GM18502 (cell line): ENCODE data around the gene NUMA1.
A peak's percentile ranks its signal among the peaks of the same experiment; 100 is the strongest.

Experiments
- ATAC-seq: cut with Tn5 transposase; IDR thresholded peaks from one replicate; pipeline ENCODE4 v1.9.1; 2021; ENCODE audit warnings: mild to moderate bottlenecking; ENCODE audit not compliant: unreplicated experiment, poor library complexity

Gene NUMA1

DNA sequence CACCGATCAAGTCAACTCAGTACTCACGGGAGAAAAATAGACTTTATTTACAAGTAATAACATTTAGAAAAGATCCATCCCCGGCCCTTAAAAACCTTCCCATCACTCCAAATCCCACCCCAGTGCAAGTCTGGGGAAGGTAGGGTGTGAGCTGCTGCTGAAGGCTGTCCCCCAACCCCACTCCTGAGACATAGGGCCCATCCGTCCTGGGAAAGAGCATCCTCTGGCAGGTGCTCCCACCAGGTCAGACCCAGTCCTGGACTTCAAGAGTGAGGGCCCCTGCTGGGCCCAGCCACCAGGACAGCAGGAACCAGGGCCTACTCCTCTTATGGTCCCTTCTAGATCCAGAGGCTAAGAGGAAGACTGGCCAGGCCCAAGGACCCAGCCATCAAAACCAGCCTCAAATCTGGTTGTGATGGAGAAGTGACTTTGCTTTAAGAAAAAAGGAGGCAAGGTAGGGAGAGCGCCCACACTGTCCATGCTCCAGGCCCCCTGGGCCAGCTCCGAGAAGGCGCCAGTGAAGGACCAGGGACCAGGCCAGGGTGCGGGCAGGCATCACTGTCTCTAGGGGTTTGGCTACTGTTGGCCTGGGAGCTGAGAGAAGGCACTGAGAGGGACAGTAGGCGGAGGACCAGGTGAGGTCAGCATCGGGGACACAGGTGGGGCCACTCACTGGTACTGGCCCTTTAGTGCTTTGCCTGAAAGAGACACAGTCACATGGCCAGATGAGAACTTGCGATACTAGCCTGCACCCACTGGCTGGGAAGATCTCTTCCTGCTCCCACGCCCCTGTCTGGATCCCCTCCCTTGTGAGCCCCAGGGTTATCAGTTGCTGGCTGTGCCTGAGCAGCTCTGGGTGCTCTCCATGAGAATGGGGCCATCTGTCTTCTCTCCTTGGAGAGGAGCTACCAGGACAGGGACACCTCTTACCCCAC is 77.2 kb downstream of the NUMA1 start:
- no peak for ATAC-seq

DNA sequence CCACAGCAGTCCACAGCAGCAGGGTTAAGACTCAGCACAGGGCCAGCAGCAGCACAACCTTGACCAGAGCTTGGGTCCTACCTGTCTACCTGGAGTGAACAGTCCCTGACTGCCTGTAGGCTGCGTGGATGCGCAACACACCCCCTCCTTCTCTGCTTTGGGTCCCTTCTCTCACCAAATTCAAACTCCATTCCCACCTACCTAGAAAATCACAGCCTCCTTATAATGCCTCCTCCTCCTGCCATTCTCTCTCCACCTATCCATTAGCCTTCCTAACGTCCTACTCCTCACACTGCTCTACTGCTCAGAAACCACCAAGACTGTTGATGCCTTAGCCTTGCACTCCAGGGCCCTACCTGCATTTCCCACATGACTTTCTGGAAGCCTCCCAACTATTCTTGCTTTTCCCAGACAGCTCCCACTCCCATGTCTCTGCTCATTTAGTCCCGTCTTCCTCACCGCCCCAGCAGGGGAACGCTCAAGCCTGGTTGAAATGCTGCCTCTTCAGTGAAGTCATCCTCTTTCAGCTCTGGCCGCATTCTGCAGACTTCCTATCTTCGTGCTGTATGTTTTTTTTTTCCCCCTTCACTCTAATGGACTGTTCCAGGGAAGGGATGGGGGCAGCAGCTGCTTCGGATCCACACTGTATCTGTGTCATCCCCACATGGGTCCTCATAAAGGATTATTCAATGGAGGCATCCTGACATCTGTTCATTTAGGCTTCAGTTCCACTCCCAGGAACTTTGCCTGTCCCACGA is 78.3 kb downstream of the NUMA1 start:
- ATAC-seq: no peak

DNA sequence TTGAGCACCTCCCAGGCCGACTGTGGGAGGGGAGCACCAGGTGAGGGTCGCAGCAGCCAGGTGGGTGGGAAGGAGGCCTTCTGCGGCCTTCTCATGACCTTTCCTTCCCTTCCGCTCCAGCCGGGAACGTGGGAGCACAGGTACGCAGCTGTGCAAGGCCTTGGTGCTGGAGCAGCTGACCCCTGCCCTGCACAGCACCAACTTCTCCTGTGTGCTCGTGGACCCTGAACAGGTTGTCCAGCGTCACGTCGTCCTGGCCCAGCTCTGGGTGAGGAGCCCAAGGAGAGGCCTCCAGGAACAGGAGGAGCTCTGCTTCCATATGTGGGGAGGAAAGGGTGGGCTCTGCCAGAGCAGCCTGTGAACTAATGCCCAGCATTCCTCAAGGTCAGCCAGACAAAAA is 79.1 kb downstream of the NUMA1 start:
- ATAC-seq: no peak

DNA sequence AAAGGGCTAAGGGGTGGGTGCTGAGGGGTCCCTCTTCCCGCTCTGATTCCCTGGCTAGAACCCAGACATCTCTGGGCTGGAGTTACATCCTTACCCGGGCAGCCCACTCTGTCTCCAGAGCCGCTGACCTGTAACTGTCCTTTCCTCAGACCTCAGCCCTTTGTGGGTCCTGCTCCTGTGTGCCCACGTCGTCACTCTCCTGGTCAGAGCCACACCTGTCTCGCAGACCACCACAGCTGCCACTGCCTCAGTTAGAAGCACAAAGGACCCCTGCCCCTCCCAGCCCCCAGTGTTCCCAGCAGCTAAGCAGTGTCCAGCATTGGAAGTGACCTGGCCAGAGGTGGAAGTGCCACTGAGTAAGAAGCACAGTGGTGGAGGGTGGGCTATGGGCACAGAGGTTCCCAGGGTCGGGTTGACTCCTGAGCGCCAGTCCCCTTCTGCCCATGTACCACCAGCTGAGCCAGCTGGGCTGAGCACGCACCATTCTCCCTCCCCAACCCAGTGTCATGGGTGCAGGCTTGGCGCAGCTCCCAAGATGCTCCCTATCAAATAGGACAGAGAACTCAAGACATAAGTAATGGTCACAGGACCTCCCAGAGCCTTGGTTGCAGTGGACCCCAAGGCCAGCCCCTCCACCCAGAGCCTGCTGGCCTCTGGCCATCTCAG is 80.0 kb downstream of the NUMA1 start:
- ATAC-seq: no peak

DNA sequence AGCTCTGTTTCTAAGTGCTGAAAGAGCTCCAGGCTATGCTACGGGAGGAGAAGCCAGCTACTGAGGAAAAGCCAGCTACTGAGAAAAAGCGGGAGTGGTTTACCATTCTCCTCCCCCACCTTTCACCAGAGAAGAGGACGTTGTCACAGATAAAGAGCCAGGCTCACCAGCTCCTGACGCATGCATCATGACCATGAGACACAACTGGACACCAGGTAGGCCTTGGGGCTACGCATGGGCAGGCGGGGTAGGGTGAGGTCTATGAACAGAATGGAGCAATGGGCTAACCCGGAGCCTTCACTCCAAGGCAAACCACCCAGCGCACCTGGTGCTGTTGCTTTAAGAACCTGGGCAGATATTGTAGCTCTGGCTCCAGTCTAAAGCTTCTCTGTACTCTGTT is 80.5 kb downstream of the NUMA1 start:
- ATAC-seq: no peak

DNA sequence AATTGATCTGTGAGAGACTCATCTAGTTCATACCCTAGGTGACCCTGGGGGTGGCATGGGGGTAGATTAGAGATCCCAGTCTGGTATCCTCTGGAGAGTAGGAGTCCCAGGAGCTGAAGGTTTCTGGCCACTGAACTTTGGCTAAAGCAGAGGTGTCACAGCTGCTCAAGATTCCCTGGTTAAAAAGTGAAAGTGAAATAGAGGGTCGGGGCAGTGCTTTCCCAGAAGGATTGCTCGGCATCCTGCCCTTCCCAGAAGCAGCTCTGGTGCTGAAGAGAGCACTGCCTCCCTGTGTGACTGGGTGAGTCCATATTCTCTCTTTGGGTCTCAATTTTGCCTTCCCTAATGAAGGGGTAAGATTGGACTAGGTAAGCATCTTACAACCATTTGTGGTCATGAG is 81.0 kb downstream of the NUMA1 start:
- no peak for ATAC-seq

DNA sequence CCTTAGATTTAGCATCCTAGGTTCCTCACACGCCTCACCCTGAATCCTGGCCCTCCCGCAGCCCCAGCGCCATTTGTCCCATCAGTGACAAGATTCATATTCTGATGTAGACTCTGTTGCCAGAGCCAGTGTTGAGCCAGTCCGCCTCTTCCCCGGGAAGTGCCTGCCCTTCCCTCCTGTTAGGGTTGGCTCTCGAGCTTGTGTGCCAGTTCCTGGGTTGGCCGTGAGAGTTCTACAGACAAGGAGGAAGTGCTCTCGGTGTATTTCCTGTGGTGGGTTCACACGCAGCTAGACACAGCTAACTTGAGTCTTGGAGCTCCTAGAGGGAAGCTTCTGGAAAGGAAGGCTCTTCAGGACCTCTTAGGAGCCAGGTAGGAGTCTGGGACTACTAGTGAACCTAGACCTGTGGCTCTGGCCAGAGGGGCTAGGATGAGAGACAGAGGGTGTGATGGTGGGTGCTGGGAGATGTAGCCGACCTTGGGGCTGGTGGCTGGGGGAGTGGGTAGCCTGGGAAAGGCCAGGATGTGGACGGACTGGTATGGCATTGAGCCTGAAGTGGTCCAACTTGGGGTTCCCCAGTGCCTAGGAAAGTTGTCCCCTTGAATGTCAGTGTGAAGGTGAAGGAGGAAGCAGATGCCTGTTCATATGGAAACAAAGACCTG is 81.6 kb downstream of the NUMA1 start, which contains the start of gene IL18BP:
TSS of gene IL18BP (plus strand) at position 261 of the 662 bp plus-strand sequence. CDS start 1,076 bp downstream, outside the sequence.
- ATAC-seq: no peak

DNA sequence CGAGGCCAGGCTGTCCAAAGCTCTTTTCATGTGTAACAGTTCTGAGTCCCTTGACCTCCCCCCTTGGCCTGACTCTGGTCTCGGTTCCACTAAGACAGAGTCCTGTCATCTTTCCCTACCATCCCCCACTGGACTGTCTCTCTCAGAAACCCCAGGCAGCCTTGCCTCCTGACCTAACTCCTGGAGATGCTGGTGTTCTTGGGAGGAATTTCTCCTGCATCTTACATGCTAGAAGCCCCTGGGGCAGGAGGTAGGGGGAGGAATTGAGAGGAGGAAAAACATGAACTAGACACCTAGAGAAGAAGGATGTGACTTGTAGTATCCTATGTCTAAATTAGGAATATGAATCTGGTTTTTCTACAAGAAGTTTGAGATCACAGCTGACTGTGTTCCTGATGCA is 82.3 kb downstream of the NUMA1 start:
- no peak for ATAC-seq

DNA sequence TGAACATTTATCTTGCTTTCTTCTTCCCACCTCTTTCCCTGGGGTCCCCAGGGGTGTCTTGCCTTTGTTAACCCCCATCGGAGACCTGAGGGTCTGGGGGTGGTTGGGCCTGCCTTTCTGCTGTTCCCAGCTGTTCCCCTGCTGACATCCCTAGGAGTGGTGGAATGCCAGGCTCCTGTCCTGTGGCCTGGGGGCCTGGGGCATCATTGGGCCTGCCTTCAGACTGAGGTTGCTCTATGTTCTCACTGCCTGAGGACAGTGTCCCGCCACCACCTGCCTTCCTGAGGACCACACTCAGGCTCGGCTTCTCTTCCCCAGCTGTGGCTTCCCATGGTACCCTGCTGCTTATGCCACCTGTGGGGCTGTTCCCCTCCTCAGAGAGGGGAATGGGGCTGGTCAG is 82.7 kb downstream of the NUMA1 start:
- no peak for ATAC-seq

DNA sequence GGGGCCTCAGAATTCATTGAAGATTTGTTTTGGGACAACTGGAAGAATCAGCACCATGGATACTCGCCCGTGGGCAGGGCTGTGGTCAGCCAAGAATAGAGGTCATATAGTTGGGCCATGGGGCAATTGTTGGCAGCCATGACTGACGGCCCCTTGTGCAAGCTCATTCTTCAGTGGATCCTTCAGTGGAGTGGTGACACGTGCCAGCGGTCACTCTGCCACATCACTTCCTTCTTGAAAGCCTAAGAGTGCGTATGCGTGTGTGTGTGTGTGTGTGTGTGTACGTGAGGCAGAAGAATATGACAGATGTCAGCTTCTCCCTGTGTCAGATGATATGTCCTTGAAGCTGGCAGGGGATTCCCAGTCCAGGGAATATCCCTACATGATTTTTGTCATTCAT is 83.4 kb downstream of the NUMA1 start:
- no peak for ATAC-seq

DNA sequence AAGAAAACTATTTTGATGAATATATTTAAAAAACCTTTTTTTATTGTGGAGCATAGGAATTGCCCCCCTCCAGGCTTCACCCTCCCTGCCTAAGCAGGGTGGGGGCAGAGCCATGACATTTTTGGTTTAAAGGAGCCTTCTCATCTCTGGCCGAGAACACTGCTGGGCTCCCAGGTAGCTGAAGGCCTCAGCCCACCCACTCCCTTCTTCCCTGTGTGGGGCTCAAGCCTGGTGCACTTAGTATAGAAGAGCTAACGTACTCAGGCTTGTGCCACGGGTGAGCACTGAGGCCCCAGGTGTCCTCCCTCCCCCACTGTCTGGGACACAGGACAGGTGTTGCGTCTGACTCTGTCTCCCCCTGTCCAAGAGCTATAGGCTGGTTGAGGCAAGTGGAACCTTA is 83.8 kb downstream of the NUMA1 start:
- ATAC-seq: no peak

DNA sequence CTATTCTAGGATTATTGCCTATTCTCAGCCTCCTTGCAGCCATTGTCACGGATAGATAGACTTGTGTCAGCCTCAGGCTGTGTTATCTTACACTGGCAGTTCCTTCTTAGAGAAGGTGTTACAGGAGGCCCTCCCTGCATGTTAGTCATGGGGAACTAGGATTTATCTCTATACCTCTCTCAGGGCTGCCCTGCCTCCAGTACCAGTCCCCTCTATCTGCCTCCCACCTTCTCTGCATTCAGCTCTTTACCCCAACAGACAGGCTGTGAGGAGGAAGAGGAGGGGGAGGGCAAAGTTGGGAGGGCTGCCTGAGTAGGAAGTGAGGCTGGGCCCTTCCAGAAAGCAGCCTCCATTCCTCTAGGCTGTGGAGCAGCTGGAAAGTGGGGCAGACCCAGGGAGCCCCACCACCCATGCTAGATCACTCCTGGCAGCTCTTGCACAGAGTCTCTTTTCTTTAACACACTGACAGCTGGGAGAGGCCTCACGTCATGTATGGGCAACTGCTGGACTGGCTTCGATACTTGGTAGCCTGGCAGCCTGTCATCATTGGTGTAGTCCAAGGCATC is 84.5 kb downstream of the NUMA1 start:
- ATAC-seq: no peak

DNA sequence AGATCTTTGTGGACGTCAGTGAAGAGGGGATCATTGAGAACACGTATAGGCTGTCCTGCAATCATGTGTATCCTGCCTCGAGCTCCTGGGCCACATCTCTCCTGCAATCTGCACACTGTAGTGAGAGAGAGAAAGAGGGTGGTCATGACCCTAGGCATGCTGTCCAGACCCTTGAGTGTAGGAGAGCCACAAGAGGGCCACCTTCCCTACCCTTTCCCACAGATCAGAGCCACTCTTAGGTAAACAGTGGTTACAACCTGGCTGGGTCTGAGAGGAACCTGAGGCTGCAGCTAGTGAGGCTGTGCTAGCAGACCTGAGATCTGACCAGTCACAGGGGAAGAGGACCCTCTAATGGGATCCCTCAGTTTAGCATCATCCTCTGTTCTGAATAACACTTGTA is 85.6 kb downstream of the NUMA1 start:
- no peak for ATAC-seq

DNA sequence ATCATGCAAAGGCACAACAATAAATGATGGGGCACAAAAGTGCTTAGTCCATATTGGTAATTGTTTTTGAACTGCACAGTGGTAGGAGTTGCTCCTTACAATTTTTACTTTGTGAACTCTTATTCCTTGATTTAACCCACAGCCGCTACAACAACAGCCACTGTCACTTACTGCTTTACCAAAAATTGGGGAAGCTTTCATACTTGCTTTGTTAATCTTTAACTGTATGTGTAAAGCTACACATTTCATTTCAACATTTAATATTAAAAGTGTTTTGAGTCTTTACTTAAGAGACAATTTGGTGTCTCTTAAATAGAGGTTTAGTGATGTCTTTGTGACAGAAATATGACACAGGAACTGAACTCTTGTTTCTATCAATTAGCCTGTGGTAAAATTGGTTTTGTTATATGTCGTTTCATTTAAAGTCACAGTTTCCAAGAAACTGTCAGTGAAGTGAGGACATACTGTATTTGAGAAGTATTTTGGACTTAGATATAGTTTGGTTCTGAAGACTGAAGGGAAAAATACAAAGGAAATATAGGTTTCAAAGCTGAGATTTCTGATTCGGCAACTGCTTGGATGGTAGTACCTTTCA is 88.1 kb downstream of the NUMA1 start:
- no peak for ATAC-seq

DNA sequence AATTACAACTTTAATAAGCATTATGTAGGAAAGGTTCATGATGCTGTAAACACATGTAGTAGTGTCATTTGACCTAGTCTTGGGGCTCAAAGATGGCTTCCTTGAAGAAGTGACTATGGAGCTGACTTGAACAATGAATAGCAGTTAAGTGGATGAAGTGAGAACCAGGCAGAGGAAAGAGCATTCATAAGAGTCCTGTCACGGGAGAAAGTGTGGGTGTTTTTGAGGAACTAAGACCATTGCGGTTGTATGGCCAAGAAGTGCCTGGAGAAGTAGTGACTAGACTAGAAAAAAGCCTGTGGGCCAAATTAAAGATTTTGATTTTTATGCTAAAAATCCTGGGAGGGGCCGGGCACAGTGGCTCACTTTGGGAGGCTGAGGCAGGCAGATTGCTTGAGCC is 88.8 kb downstream of the NUMA1 start:
- ATAC-seq: peak; percentile 69

DNA sequence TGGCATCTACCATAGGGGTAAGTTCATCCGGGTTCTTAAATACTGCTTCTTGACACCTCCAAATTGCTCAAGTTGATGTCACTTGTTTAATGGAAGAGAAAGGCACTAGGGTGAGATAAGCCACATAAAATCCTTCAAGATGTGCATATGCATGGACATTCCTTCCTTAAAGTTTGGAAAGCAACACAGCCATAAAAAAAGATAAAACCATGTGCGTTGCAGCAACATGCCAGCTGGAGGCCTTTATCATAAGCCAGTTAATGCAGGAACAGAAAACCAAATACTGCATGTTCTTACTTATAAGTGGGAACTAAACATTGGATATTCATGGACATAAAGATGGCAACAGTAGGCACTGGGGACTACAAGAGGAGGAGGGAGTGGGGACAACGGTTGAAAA is 89.6 kb downstream of the NUMA1 start:
- ATAC-seq: no peak

DNA sequence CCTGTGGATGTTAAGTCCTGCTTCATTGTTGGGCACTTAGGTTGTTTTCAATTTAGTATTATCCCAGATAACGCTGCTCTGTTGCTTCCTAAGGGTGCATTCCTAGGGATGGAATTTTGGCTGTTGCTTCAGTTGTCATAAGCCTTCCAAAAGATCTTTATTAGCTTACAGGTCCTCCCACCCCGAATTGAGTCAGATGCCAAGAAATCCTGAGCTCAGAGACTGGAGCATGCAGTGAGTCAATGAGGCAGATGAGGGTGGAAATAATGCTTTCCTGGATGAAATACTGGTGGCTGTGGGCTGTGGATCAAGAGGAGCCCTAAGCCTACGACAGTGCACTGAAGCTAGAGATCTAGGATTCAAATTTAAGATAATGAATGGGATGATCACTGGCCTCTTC is 92.3 kb downstream of the NUMA1 start:
- no peak for ATAC-seq

DNA sequence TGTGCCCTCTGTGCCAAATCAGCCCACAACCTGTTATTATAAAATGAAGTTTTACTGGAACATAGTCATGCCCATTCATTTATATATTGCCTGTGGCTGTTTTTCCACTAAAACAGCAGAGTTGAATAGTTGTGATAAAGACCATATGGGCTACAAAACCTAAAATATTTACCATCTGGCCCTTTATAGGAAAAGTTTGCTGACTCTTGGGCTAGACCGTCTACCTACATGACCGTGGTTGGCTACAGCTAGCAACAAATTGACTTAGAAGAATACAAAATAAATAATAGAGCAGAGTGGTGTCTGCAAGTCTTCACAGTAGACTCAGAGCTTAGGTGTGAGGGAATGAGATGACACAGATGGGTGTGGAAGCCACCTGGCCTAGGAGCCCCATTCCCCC is 92.8 kb downstream of the NUMA1 start:
- ATAC-seq: no peak

DNA sequence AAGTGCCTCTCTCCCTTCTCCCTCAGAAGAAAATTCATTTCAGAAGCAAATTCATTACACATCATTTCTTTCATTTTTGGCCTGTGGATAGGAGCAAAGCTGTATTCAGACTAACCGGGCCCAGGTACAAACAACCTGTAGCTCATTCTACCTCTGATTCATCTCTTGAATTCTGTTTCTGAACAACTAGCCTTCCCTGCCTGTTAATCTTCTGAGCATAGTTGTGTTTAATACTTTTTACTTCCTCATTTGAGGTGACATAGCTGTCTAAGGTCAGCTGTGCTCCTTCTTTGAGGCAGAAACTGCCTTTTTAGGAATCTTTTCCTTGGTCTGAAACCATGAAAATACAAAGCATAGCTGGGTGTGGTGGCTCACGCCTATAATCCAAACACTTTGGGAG is 94.2 kb downstream of the NUMA1 start:
- ATAC-seq: no peak

DNA sequence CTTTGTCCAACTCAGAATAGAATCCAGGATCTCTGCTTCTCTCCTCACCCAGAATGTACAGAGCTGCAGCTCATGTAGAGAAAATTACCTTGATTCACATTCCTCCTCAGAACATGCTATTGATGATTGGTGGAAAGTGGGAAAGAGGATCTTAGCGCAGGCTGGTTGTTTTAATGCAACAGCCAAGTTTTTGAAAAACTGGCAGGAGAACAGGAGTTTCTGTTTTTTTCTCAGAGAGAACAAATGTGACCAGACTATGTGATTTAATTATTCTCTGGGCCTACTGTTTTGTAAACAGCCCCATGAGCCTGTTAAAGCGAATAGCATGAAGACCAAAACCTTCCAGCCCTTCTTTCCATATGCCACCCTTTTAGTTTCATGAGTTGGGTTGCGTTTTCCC is 100.7 kb downstream of the NUMA1 start:
- no peak for ATAC-seq
